ENCODE results near the gene KANSL1L.

Gene KANSL1L

GRCh38 chr2:209988010-209988409 is 183.2 kb downstream of the KANSL1L start:
- DNase-seq = no peak

- no peak for DNase-seq
These were observed 184.8 kb downstream of the KANSL1L start for GRCh38 chr2:209986415-209986814.

GRCh38 chr2:209985874-209986273 is 185.3 kb downstream of the KANSL1L start:
- no peak for DNase-seq

DNA sequence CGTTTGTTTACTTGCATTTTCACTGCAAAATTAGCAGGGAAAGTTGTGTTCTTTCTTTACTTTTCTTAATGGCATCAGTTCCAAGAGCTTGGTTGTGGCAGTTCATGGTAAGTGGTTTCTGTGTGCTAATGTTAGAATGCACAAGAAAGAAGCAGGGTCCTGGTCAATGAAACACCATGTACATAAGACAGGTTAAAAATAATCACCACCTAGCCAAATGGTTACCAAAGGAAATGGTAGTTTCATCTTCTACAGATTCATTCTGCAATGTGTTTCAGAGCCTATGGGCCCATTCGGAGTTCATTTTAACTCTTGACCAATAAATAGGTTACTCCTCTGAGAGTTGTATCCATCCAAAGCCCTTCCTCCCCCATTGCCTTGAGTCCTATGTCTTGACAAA is 186.9 kb downstream of the KANSL1L start:
- DNase-seq = no peak

GRCh38 chr2:209977386-209978239 is 193.6 kb downstream of the KANSL1L start:
- no peak for DNase-seq

DNA sequence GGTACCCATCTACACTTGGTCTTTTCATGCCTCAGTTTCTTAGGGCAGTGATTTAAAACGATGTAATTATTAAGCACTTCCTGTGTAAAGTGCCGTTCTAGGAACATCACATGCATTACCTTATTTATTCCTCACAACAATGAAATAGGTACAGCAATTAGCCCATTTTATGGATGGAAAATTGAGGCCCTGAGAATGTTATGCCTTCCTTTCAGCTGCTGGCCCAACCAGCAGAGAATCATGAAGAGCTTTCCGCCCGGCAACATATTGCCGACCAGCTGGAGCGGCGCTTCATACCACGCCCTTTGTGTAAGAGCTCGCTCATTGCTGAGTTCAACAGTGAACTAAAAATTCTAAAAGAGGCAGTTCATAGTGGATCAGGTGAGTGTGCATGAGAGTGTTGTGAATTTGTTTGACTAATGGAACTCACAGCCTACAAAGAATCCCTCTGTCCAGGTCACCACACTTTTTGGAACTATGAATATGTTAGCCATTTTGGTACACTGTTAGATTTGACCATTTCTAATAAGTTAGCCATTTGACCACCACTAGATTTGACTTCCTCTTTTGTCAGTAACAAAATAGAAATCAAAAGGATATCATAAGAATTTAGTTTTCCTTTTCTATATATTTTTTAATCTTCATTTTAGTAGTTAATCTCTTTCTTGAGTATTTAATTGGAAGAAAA is 194.4 kb downstream of the KANSL1L start:
- no peak for DNase-seq

GRCh38 chr2:209974576-209974975 is 196.6 kb downstream of the KANSL1L start:
- no peak for DNase-seq

GRCh38 chr2:209973328-209973727 is 197.9 kb downstream of the KANSL1L start:
- no peak for DNase-seq
